CD8-positive, alpha-beta memory T cell (primary cell): Measurements from ENCODE around the gene TMEM91. TPM values are rescaled to one million over a fixed set of nuclear protein-coding genes. Genes with fewer than 3 reads are reported as not detected.

Experiments
- CTCF ChIA-PET: fragments of 350-600 bp; sonication (Branson Sonifier 250); formaldehyde crosslinking; loops from one replicate; lab custom pipeline; 2021; ENCODE audit warnings: antibody characterized with exemption; lab: Charles Lee
- POLR2A ChIA-PET: fragments of 350-600 bp; sonication (Branson Sonifier 250); formaldehyde crosslinking; loops from one replicate; lab custom pipeline; 2021; ENCODE audit warnings: antibody characterized with exemption; lab: Charles Lee
- DNase-seq, 5 donors: peaks; one replicate each; pipeline versions ENCODE4 v3.0.0 to v3.0.0-alpha.2; 2020 to 2022; ENCODE audit warnings: mixed read lengths in 1 of 5
- H3K27ac ChIP-seq: one replicate; pipeline ENCODE4 v1.7.0; 2013; ENCODE audit warnings: low read depth, mild to moderate bottlenecking, low read length, moderate library complexity
- H3K27me3 ChIP-seq: 2 replicates; pipeline ENCODE4 v1.7.0; 2013; ENCODE audit warnings: low read length, mild to moderate bottlenecking; ENCODE audit not compliant: insufficient read depth, poor library complexity, severe bottlenecking
- H3K36me3 ChIP-seq: 2 replicates; pipeline ENCODE4 v1.7.0; 2013; ENCODE audit warnings: mild to moderate bottlenecking, low read length, moderate library complexity; ENCODE audit not compliant: insufficient read depth
- H3K4me1 ChIP-seq: 2 replicates; pipeline ENCODE4 v1.7.0; 2013; ENCODE audit warnings: mild to moderate bottlenecking, low read length, moderate library complexity; ENCODE audit not compliant: insufficient read depth
- H3K4me3 ChIP-seq: 2 replicates; pipeline ENCODE4 v1.7.0; 2013; ENCODE audit warnings: mild to moderate bottlenecking, low read length
- H3K9me3 ChIP-seq: 2 replicates; pipeline ENCODE4 v1.7.0; 2013; ENCODE audit warnings: mild to moderate bottlenecking, low read length
- H3K27ac Mint-ChIP-seq, 8 donors: one replicate each; pipeline ENCODE4 v1.8.0; 2020 to 2021; ENCODE audit warnings: mixed read lengths in 8 of 8, mild to moderate bottlenecking in 6 of 8, inconsistent platforms in 3 of 8, moderate library complexity in 3 of 8
- H3K27me3 Mint-ChIP-seq, 2 donors: one replicate each; pipeline ENCODE4 v1.8.0; 2020 to 2021; ENCODE audit warnings: mixed read lengths in 2 of 2, mild to moderate bottlenecking in 1 of 2, moderate library complexity in 1 of 2
- H3K36me3 Mint-ChIP-seq, 3 donors: one replicate each; pipeline ENCODE4 v1.8.0; 2020 to 2021; ENCODE audit warnings: mixed read lengths in 3 of 3, inconsistent platforms in 1 of 3, mild to moderate bottlenecking in 1 of 3
- H3K4me1 Mint-ChIP-seq, 3 donors: one replicate each; pipeline ENCODE4 v1.8.0; 2020 to 2021; ENCODE audit warnings: mixed read lengths in 3 of 3, inconsistent platforms in 1 of 3, mild to moderate bottlenecking in 1 of 3
- H3K4me3 Mint-ChIP-seq, 7 donors: one replicate each; pipeline ENCODE4 v1.8.0; 2020 to 2021; ENCODE audit warnings: mixed read lengths in 7 of 7, mild to moderate bottlenecking in 6 of 7, moderate library complexity in 4 of 7, inconsistent platforms in 2 of 7
- H3K9me3 Mint-ChIP-seq, 5 donors: one replicate each; pipeline ENCODE4 v1.8.0; 2020 to 2022; ENCODE audit warnings: mixed read lengths in 5 of 5, mild to moderate bottlenecking in 3 of 5, moderate library complexity in 2 of 5, inconsistent platforms in 1 of 5
- polyA plus RNA-seq: library from polyadenylated mRNA; unstranded; fragments of 300-500 nt; fragmentation: Illumina TruSeq; gene quantifications from one replicate; pipeline ENCODE4 v1.2.3, GENCODE V29; 2021
- total RNA-seq, 2 experiments: library from RNA; stranded (reverse); gene quantifications; one replicate each; pipeline ENCODE4 v1.2.3, GENCODE V29; 2021

Gene TMEM91
- total and polyA plus RNA-seq, 3 experiments from 2014 or later, result 2.6 to 3.8 (median 3.7) TPM

- Mint-ChIP-seq H3K4me1 (peaks cover 9 to 18% (median 12%) of the 10 kb centered on the region in 3 donors), H3K27me3 (no peaks in the 10 kb centered on the region), H3K4me3 (no peak overlapping the region), H3K9me3 (no peaks in the 10 kb centered on the region), H3K27ac (peak overlapping the region in 5 of 8 donors; percentile 17 to 67 (median 59)), H3K36me3 (peaks cover 0 to 74% (median 7%) of the 10 kb centered on the region in 3 donors)
- no peak for DNase-seq
- no peak overlapping the region for H3K4me3 ChIP-seq
- H3K36me3 ChIP-seq, result peaks cover 9% of the 10 kb centered on the region
- ChIA-PET CTCF (no interaction called here), POLR2A (no interaction called here)
- no peak overlapping the region for H3K27ac ChIP-seq
- no peaks in the 10 kb centered on the region for H3K9me3 ChIP-seq
- no peaks in the 10 kb centered on the region for H3K4me1 ChIP-seq
- H3K27me3 ChIP-seq, result no peaks in the 10 kb centered on the region
These were observed 46.1 kb downstream of the TMEM91 start for GRCh38 chr19:41422456-41422855.

GRCh38 chr19:41422955-41423354, 46.6 kb downstream of the TMEM91 start:
- H3K27ac ChIP-seq, result no peak overlapping the region
- no peak for DNase-seq
- no peaks in the 10 kb centered on the region for H3K27me3 ChIP-seq
- Mint-ChIP-seq H3K4me3 (no peak overlapping the region), H3K9me3 (no peaks in the 10 kb centered on the region), H3K4me1 (peaks cover 13 to 23% (median 17%) of the 10 kb centered on the region in 3 donors), H3K27ac (peak overlapping the region in 5 of 8 donors; percentile 14 to 67 (median 46)), H3K36me3 (peaks cover 0 to 72% (median 7%) of the 10 kb centered on the region in 3 donors), H3K27me3 (no peaks in the 10 kb centered on the region)
- ChIA-PET POLR2A (no interaction called here), CTCF (no interaction called here)
- H3K9me3 ChIP-seq, result no peaks in the 10 kb centered on the region
- H3K4me1 ChIP-seq, result peaks cover 3% of the 10 kb centered on the region
- peaks cover 9% of the 10 kb centered on the region for H3K36me3 ChIP-seq
- no peak overlapping the region for H3K4me3 ChIP-seq

GRCh38 chr19:41424335-41425173, 48.2 kb downstream of the TMEM91 start:
- peak in 2 of 5 donors; percentile 24 to 34 for DNase-seq
- Histone ChIP-seq H3K4me1 (peaks cover 17% of the 10 kb centered on the region), H3K27ac (no peak overlapping the region), H3K4me3 (no peak overlapping the region), H3K9me3 (no peaks in the 10 kb centered on the region), H3K27me3 (no peaks in the 10 kb centered on the region), H3K36me3 (peaks cover 9% of the 10 kb centered on the region)
- no peaks in the 10 kb centered on the region for H3K27me3 Mint-ChIP-seq
- H3K27ac Mint-ChIP-seq, result peak overlapping the region in 7 of 8 donors; percentile 40 to 98 (median 86)
- H3K4me1 Mint-ChIP-seq, result peaks cover 25 to 38% (median 32%) of the 10 kb centered on the region in 3 donors
- H3K9me3 Mint-ChIP-seq, result no peaks in the 10 kb centered on the region
- H3K36me3 Mint-ChIP-seq, result peaks cover 0 to 61% (median 4%) of the 10 kb centered on the region in 3 donors
- ChIA-PET CTCF (interaction anchor here (1.9 kb wide), 1 partner anchor 25 kb away, joined by 5 read pairs; no protein-coding TSS in a partner anchor), POLR2A (no interaction called here)
- peak overlapping the region in 6 of 7 donors; percentile 57 to 90 (median 69) for H3K4me3 Mint-ChIP-seq

- peaks cover 2% of the 10 kb centered on the region for H3K36me3 ChIP-seq
- CTCF ChIA-PET, result interaction anchor here (1.9 kb wide), 1 partner anchor 24 kb away, joined by 5 read pairs; no protein-coding TSS in a partner anchor
- H3K27me3 ChIP-seq, result no peaks in the 10 kb centered on the region
- H3K27ac ChIP-seq, result no peak overlapping the region
- peaks cover 0 to 53% (median 4%) of the 10 kb centered on the region in 3 donors for H3K36me3 Mint-ChIP-seq
- H3K9me3 Mint-ChIP-seq, result no peaks in the 10 kb centered on the region
- no peak overlapping the region for H3K4me3 ChIP-seq
- peaks cover 25 to 38% (median 32%) of the 10 kb centered on the region in 3 donors for H3K4me1 Mint-ChIP-seq
- peak overlapping the region; percentile 56 to 94 (median 70) for H3K4me3 Mint-ChIP-seq
- H3K27ac Mint-ChIP-seq, result peak overlapping the region in 6 of 8 donors; percentile 66 to 98 (median 88)
- no peaks in the 10 kb centered on the region for H3K9me3 ChIP-seq
- peaks cover 17% of the 10 kb centered on the region for H3K4me1 ChIP-seq
- POLR2A ChIA-PET, result no interaction called here
- H3K27me3 Mint-ChIP-seq, result no peaks in the 10 kb centered on the region
- no peak for DNase-seq
These were observed 49.1 kb downstream of the TMEM91 start for GRCh38 chr19:41425174-41426115.

- peaks cover 28 to 43% (median 38%) of the 10 kb centered on the region in 3 donors for H3K4me1 Mint-ChIP-seq
- H3K27me3 ChIP-seq, result no peaks in the 10 kb centered on the region
- CTCF ChIA-PET, result no interaction called here
- H3K4me1 ChIP-seq, result peaks cover 17% of the 10 kb centered on the region
- H3K4me3 Mint-ChIP-seq, result peak overlapping the region; percentile 74 to 94 (median 85)
- no peaks in the 10 kb centered on the region for H3K9me3 ChIP-seq
- no peaks in the 10 kb centered on the region for H3K9me3 Mint-ChIP-seq
- peak overlapping the region in 7 of 8 donors; percentile 54 to 97 (median 91) for H3K27ac Mint-ChIP-seq
- H3K36me3 Mint-ChIP-seq, result peaks cover 0 to 50% (median 4%) of the 10 kb centered on the region in 3 donors
- H3K27me3 Mint-ChIP-seq, result no peaks in the 10 kb centered on the region
- no peaks in the 10 kb centered on the region for H3K36me3 ChIP-seq
- H3K27ac ChIP-seq, result no peak overlapping the region
- no peak for DNase-seq
- POLR2A ChIA-PET, result interaction anchor here (0.6 kb wide), 1 partner anchor 973 kb away, joined by 6 read pairs; no protein-coding TSS in a partner anchor
- no peak overlapping the region for H3K4me3 ChIP-seq
These were observed 49.9 kb downstream of the TMEM91 start for GRCh38 chr19:41426116-41426841.

- no peaks in the 10 kb centered on the region for H3K9me3 ChIP-seq
- peak in 4 of 5 donors; percentile 22 to 54 (median 40) for DNase-seq
- no peaks in the 10 kb centered on the region for H3K9me3 Mint-ChIP-seq
- H3K27ac Mint-ChIP-seq, result peak within 1 kb of the TSS; percentile 85 to 99 (median 96)
- H3K36me3 Mint-ChIP-seq, result peaks cover 0 to 51% (median 1%) of the 10 kb centered on the region in 3 donors
- H3K4me1 Mint-ChIP-seq, result peaks cover 32 to 48% (median 43%) of the 10 kb centered on the region in 3 donors
- POLR2A ChIA-PET, result interaction anchor here (0.6 to 0.7 kb wide), 2 partner anchors 163 to 972 kb away, joined by 4 to 6 read pairs; no protein-coding TSS in a partner anchor
- CTCF ChIA-PET, result no interaction called here
- no peaks in the 10 kb centered on the region for H3K27me3 ChIP-seq
- H3K27me3 Mint-ChIP-seq, result no peaks in the 10 kb centered on the region
- H3K4me1 ChIP-seq, result peaks cover 17% of the 10 kb centered on the region
- peak within 1 kb of the TSS; percentile 79 to 94 (median 92) for H3K4me3 Mint-ChIP-seq
- peaks cover 6% of the 10 kb centered on the region for H3K36me3 ChIP-seq
- peak within 1 kb of the TSS; percentile 59 for H3K4me3 ChIP-seq
- peak within 1 kb of the TSS; percentile 60 for H3K27ac ChIP-seq
These were observed 50.8 kb downstream of the TMEM91 start, which contains the start of gene B3GNT8 for GRCh38 chr19:41426952-41427646. Gene B3GNT8 (minus strand): TSS chr19:41427374. CDS start chr19:41426778, 596 bp downstream.
